ENCODE results near the gene PAN2. TPM values are rescaled to one million over a fixed set of nuclear protein-coding genes. Genes with fewer than 3 reads are reported as not detected.

PAN2 gene
- total and polyA plus RNA-seq, 2 experiments from 2014 or later: 63.1 to 72.7 TPM

DNA sequence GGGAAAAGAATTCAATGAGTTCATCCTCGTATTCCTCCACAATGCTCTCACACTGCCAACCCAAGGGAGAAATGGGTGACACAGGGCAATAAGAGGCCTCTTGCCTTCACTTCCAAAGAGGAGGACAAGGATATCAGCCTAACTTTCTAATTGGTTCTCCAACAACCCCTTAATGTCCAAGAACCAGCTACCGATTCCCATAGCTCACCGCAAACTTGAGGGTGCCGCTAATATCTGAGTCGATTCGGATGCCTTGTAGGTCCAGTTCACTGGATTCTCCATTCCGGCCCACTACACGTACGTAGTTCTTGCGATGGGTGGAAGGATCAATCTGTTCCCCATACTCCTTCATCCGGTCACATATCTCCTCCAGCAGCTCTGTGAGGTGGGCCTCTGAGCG is 22.8 kb downstream of the PAN2 start:
- no peak overlapping the region for H3K27ac ChIP-seq
- peaks cover 53% of the 10 kb centered on the region for H3K36me3 ChIP-seq
- no peaks in the 10 kb centered on the region for H3K27me3 ChIP-seq
- no peak overlapping the region for H3K4me3 ChIP-seq
- H3K9me3 ChIP-seq (ENCODE audit: low read depth): no peaks in the 10 kb centered on the region
- no peak for TF ChIP-seq CTCF (IDR thresholded peaks at IDR 0.05; ENCODE audit: low read depth, low read length)
- H3K4me1 ChIP-seq (ENCODE audit: low read depth): peaks cover 5% of the 10 kb centered on the region
- no peak for DNase-seq (ENCODE audit: low read depth in 1 of 2, low spot score in 1 of 2)

- no peaks in the 10 kb centered on the region for H3K27me3 ChIP-seq
- no peaks in the 10 kb centered on the region for H3K4me1 ChIP-seq (ENCODE audit: low read depth)
- H3K4me3 ChIP-seq: no peak overlapping the region
- H3K36me3 ChIP-seq: peaks cover 49% of the 10 kb centered on the region
- no peak for TF ChIP-seq CTCF (IDR thresholded peaks at IDR 0.05; ENCODE audit: low read depth, low read length)
- no peak for DNase-seq (ENCODE audit: low read depth in 1 of 2, low spot score in 1 of 2)
- no peaks in the 10 kb centered on the region for H3K9me3 ChIP-seq (ENCODE audit: low read depth)
- H3K27ac ChIP-seq: no peak overlapping the region
Measured at GRCh38 chr12:56308714-56309113, 25.1 kb downstream of the PAN2 start.

GRCh38 chr12:56307221-56307965 is 26.4 kb downstream of the PAN2 start:
- no peak overlapping the region for H3K4me3 ChIP-seq
- peaks cover 39% of the 10 kb centered on the region for H3K36me3 ChIP-seq
- H3K27ac ChIP-seq: no peak overlapping the region
- no peak for TF ChIP-seq CTCF (IDR thresholded peaks at IDR 0.05; ENCODE audit: low read depth, low read length)
- DNase-seq (ENCODE audit: low read depth in 1 of 2, low spot score in 1 of 2): no peak
- H3K4me1 ChIP-seq (ENCODE audit: low read depth): no peaks in the 10 kb centered on the region
- no peaks in the 10 kb centered on the region for H3K27me3 ChIP-seq
- H3K9me3 ChIP-seq (ENCODE audit: low read depth): no peaks in the 10 kb centered on the region

- DNase-seq (ENCODE audit: low read depth in 1 of 2, low spot score in 1 of 2): no peak
- no peaks in the 10 kb centered on the region for H3K27me3 ChIP-seq
Measured at GRCh38 chr12:56304872-56305590, 28.8 kb downstream of the PAN2 start.

GRCh38 chr12:56304276-56304675 is 29.5 kb downstream of the PAN2 start:
- no peaks in the 10 kb centered on the region for H3K9me3 ChIP-seq (ENCODE audit: low read depth)
- peaks cover 18% of the 10 kb centered on the region for H3K4me1 ChIP-seq (ENCODE audit: low read depth)
- no peak overlapping the region for H3K27ac ChIP-seq
- no peak overlapping the region for H3K4me3 ChIP-seq
- no peaks in the 10 kb centered on the region for H3K27me3 ChIP-seq
- no peak for DNase-seq (ENCODE audit: low read depth in 1 of 2, low spot score in 1 of 2)
- no peak for TF ChIP-seq CTCF (IDR thresholded peaks at IDR 0.05; ENCODE audit: low read depth, low read length)
- H3K36me3 ChIP-seq: peaks cover 24% of the 10 kb centered on the region

More at GRCh38 chr12:56304872-56305590, 28.8 kb downstream of the PAN2 start:
- Histone ChIP-seq H3K4me3 (no peak overlapping the region), H3K36me3 (peaks cover 27% of the 10 kb centered on the region), H3K4me1 (ENCODE audit: low read depth) (peaks cover 18% of the 10 kb centered on the region), H3K27ac (no peak overlapping the region), H3K9me3 (ENCODE audit: low read depth) (no peaks in the 10 kb centered on the region)
- TF ChIP-seq CTCF (IDR thresholded peaks at IDR 0.05; ENCODE audit: low read depth, low read length): no peak

Measured in cardiac muscle cell (in vitro differentiated cells and primary cell).